HepG2 (cell line): ENCODE data around the gene PRKCZ. TPM values are rescaled to one million over a fixed set of nuclear protein-coding genes. Genes with fewer than 3 reads are reported as not detected.

Experiments used
- FOXK1 ChIP-seq: sonication (generic); formaldehyde crosslinking; IDR thresholded peaks from 2 replicates; pipeline ENCODE4 v1.4.0; 2020; ENCODE audit warnings: low read depth, missing genetic modification reagents, borderline replicate concordance
- HNRNPL ChIP-seq: fragments of 200-400 bp; formaldehyde crosslinking; IDR thresholded peaks from 2 replicates; pipeline ENCODE4 v1.6.1; 2017; ENCODE audit warnings: mild to moderate bottlenecking, low read depth, low read length
- TAF1 ChIP-seq: sonication (generic); formaldehyde crosslinking; IDR thresholded peaks from 2 replicates; pipeline ENCODE4 v1.4.0; 2020; ENCODE audit warnings: missing genetic modification reagents
- ZBTB20 ChIP-seq: sonication (generic); formaldehyde crosslinking; IDR thresholded peaks from 2 replicates; pipeline ENCODE4 v1.8.1; 2023; ENCODE audit warnings: missing genetic modification reagents, low read depth, mild to moderate bottlenecking, borderline replicate concordance
- ZBTB42 ChIP-seq: sonication (generic); formaldehyde crosslinking; IDR thresholded peaks from 2 replicates; pipeline ENCODE4 v1.5.0; 2020; ENCODE audit warnings: mild to moderate bottlenecking, missing genetic modification reagents
- ZNF577 ChIP-seq: sonication (generic); formaldehyde crosslinking; IDR thresholded peaks from 2 replicates; pipeline ENCODE4 v1.4.0; 2020; ENCODE audit warnings: mild to moderate bottlenecking, low read depth, missing genetic modification reagents, borderline replicate concordance
- ZNF598 ChIP-seq: sonication (generic); formaldehyde crosslinking; IDR thresholded peaks from 2 replicates; pipeline ENCODE4 v1.5.1; 2020; ENCODE audit warnings: mild to moderate bottlenecking, missing genetic modification reagents, borderline replicate concordance
- ZNF644 ChIP-seq: IDR thresholded peaks from 2 replicates; pipeline ENCODE4 v1.6.1; 2016; ENCODE audit warnings: low read depth
- ZNF747 ChIP-seq: sonication (generic); formaldehyde crosslinking; IDR thresholded peaks from 2 replicates; pipeline ENCODE4 v1.8.1; 2023; ENCODE audit warnings: missing genetic modification reagents, mild to moderate bottlenecking, borderline replicate concordance
- polyA plus RNA-seq, 8 experiments: library from polyadenylated mRNA; depleted of rRNA in 3 of 8; stranded (reverse) in 7 of 8; unstranded in 1 of 8; fragments of >200 nt; fragmentation: Illumina TruSeq in 4 of 8; extraction: Trizol in 4 of 8; gene quantifications; 2 replicates each; pipeline versions ENCODE4 v1.2.1 to v1.2.3, GENCODE V29; 2011 to 2016; ENCODE audit warnings: low read depth in 4 of 8, missing spikeins in 1 of 8, mixed read lengths in 1 of 8; ENCODE audit not compliant: insufficient read depth in 1 of 8
- total RNA-seq, 5 experiments: library from RNA; depleted of rRNA; stranded (reverse); fragments of >200 nt; fragmentation: Illumina TruSeq; extraction: Trizol; gene quantifications; 2 replicates each; pipeline ENCODE4 v1.2.3, GENCODE V29; 2016; ENCODE audit warnings: low read depth in 1 of 5
- TF ChIP-seq, protein P1 (sequence below): sonication (generic); formaldehyde crosslinking; IDR thresholded peaks from 2 replicates; pipeline ENCODE4 v1.4.0; 2020; ENCODE audit warnings: low read depth, missing genetic modification reagents
- TF ChIP-seq, protein P2 (sequence below): sonication (generic); formaldehyde crosslinking; IDR thresholded peaks from 2 replicates; pipeline ENCODE4 v1.5.0; 2020; ENCODE audit warnings: mild to moderate bottlenecking, missing genetic modification reagents, borderline replicate concordance
- TF ChIP-seq, protein P3 (sequence below): sonication (generic); formaldehyde crosslinking; IDR thresholded peaks from 2 replicates; pipeline ENCODE4 v1.5.0; 2020; ENCODE audit warnings: missing genetic modification reagents
- TF ChIP-seq, protein P4 (sequence below): sonication (generic); formaldehyde crosslinking; IDR thresholded peaks from 2 replicates; pipeline ENCODE4 v1.4.0; 2020; ENCODE audit warnings: missing genetic modification reagents

Gene PRKCZ
- total and polyA plus RNA-seq, 2 of the 13 experiments (the other 11 are each of a cell fraction or from before 2014, with no cell fraction given): 34.7 to 85.2 TPM

DNA sequence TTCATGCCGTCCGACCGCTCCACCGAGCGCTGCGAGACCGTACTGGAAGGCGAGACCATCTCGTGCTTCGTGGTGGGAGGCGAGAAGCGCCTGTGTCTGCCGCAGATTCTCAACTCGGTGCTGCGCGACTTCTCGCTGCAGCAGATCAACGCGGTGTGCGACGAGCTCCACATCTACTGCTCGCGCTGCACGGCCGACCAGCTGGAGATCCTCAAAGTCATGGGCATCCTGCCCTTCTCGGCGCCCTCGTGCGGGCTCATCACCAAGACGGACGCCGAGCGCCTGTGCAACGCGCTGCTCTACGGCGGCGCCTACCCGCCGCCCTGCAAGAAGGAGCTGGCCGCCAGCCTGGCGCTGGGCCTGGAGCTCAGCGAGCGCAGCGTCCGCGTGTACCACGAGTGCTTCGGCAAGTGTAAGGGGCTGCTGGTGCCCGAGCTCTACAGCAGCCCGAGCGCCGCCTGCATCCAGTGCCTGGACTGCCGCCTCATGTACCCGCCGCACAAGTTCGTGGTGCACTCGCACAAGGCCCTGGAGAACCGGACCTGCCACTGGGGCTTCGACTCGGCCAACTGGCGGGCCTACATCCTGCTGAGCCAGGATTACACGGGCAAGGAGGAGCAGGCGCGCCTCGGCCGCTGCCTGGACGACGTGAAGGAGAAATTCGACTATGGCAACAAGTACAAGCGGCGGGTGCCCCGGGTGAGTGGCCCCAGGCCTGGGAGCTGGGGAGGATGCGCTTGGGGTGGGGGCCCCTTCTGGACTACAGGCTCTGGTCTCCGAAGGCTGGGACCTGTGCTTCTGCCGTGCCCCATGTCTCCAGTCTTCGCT, 179.0 kb downstream of the PRKCZ start (continued):
- TF ChIP-seq, protein P1, sequence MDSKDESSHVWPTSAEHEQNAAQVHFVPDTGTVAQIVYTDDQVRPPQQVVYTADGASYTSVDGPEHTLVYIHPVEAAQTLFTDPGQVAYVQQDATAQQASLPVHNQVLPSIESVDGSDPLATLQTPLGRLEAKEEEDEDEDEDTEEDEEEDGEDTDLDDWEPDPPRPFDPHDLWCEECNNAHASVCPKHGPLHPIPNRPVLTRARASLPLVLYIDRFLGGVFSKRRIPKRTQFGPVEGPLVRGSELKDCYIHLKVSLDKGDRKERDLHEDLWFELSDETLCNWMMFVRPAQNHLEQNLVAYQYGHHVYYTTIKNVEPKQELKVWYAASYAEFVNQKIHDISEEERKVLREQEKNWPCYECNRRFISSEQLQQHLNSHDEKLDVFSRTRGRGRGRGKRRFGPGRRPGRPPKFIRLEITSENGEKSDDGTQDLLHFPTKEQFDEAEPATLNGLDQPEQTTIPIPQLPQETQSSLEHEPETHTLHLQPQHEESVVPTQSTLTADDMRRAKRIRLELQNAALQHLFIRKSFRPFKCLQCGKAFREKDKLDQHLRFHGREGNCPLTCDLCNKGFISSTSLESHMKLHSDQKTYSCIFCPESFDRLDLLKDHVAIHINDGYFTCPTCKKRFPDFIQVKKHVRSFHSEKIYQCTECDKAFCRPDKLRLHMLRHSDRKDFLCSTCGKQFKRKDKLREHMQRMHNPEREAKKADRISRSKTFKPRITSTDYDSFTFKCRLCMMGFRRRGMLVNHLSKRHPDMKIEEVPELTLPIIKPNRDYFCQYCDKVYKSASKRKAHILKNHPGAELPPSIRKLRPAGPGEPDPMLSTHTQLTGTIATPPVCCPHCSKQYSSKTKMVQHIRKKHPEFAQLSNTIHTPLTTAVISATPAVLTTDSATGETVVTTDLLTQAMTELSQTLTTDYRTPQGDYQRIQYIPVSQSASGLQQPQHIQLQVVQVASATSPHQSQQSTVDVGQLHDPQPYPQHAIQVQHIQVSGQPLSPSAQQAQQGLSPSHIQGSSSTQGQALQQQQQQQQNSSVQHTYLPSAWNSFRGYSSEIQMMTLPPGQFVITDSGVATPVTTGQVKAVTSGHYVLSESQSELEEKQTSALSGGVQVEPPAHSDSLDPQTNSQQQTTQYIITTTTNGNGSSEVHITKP: no peak
- TF ChIP-seq ZBTB20 (no peak), HNRNPL (peak; percentile 62; the same call in 1 of the 2 replicates), ZBTB42 (no peak), FOXK1 (CRISPR knock-in tag) (no peak), TAF1 (CRISPR knock-in tag) (peak; percentile 59), ZNF644 (CRISPR knock-in tag) (no peak), ZNF598 (CRISPR knock-in tag) (peak; percentile 28; the same call in 1 of the 2 replicates), ZNF747 (CRISPR knock-in tag) (0 out of 2 replicates have a peak, but pooled peaks have one; percentile 56), ZNF577 (CRISPR knock-in tag) (no peak)
- TF ChIP-seq, protein P2, sequence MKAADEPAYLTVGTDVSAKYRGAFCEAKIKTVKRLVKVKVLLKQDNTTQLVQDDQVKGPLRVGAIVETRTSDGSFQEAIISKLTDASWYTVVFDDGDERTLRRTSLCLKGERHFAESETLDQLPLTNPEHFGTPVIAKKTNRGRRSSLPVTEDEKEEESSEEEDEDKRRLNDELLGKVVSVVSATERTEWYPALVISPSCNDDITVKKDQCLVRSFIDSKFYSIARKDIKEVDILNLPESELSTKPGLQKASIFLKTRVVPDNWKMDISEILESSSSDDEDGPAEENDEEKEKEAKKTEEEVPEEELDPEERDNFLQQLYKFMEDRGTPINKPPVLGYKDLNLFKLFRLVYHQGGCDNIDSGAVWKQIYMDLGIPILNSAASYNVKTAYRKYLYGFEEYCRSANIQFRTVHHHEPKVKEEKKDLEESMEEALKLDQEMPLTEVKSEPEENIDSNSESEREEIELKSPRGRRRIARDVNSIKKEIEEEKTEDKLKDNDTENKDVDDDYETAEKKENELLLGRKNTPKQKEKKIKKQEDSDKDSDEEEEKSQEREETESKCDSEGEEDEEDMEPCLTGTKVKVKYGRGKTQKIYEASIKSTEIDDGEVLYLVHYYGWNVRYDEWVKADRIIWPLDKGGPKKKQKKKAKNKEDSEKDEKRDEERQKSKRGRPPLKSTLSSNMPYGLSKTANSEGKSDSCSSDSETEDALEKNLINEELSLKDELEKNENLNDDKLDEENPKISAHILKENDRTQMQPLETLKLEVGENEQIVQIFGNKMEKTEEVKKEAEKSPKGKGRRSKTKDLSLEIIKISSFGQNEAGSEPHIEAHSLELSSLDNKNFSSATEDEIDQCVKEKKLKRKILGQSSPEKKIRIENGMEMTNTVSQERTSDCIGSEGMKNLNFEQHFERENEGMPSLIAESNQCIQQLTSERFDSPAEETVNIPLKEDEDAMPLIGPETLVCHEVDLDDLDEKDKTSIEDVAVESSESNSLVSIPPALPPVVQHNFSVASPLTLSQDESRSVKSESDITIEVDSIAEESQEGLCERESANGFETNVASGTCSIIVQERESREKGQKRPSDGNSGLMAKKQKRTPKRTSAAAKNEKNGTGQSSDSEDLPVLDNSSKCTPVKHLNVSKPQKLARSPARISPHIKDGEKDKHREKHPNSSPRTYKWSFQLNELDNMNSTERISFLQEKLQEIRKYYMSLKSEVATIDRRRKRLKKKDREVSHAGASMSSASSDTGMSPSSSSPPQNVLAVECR (CRISPR knock-in tag): peak; percentile 68
- TF ChIP-seq, protein P3, sequence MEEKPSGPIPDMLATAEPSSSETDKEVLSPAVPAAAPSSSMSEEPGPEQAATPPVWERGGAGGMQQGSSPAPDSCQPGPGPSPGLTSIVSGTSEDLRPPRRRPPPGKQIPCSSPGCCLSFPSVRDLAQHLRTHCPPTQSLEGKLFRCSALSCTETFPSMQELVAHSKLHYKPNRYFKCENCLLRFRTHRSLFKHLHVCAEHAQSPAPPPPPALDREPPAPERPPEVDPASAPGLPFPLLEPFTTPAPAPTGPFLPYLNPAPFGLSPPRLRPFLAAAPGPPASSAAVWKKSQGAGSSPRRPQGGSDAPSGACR (CRISPR knock-in tag): 0 out of 2 replicates have a peak, but pooled peaks have one; percentile 30
- TF ChIP-seq, protein P4, sequence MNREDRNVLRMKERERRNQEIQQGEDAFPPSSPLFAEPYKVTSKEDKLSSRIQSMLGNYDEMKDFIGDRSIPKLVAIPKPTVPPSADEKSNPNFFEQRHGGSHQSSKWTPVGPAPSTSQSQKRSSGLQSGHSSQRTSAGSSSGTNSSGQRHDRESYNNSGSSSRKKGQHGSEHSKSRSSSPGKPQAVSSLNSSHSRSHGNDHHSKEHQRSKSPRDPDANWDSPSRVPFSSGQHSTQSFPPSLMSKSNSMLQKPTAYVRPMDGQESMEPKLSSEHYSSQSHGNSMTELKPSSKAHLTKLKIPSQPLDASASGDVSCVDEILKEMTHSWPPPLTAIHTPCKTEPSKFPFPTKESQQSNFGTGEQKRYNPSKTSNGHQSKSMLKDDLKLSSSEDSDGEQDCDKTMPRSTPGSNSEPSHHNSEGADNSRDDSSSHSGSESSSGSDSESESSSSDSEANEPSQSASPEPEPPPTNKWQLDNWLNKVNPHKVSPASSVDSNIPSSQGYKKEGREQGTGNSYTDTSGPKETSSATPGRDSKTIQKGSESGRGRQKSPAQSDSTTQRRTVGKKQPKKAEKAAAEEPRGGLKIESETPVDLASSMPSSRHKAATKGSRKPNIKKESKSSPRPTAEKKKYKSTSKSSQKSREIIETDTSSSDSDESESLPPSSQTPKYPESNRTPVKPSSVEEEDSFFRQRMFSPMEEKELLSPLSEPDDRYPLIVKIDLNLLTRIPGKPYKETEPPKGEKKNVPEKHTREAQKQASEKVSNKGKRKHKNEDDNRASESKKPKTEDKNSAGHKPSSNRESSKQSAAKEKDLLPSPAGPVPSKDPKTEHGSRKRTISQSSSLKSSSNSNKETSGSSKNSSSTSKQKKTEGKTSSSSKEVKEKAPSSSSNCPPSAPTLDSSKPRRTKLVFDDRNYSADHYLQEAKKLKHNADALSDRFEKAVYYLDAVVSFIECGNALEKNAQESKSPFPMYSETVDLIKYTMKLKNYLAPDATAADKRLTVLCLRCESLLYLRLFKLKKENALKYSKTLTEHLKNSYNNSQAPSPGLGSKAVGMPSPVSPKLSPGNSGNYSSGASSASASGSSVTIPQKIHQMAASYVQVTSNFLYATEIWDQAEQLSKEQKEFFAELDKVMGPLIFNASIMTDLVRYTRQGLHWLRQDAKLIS (CRISPR knock-in tag): 0 out of 2 replicates have a peak, but pooled peaks have one; percentile 31
